Neural cell (in vitro differentiated cells): ENCODE measurements around the gene TNS3.

Experiments
- CTCF ChIP-seq: fragments of 450-650 bp; IDR thresholded peaks from 2 replicates; pipeline ENCODE4 v1.5.1; 2014; ENCODE audit warnings: antibody characterized with exemption, mild to moderate bottlenecking, moderate library complexity; ENCODE audit not compliant: poor library complexity, severe bottlenecking
- EP300 ChIP-seq: fragments of 450-650 bp; conservative IDR thresholded peaks from 2 replicates; pipeline ENCODE4 v1.6.1; 2014; ENCODE audit warnings: antibody characterized with exemption, mild to moderate bottlenecking, moderate library complexity; ENCODE audit not compliant: poor library complexity, severe bottlenecking
- EZH2 ChIP-seq: fragments of 200-600, 300-800 bp; shearing (Covaris generic), sonication (generic); IDR thresholded peaks from 2 replicates; pipeline ENCODE4 v1.6.1; 2014; ENCODE audit warnings: antibody characterized with exemption, low read length, borderline replicate concordance, mild to moderate bottlenecking; ENCODE audit not compliant: insufficient read depth, poor library complexity, severe bottlenecking
- MXI1 ChIP-seq: fragments of 450-650 bp; conservative IDR thresholded peaks from 2 replicates; pipeline ENCODE4 v1.6.1; 2014; ENCODE audit warnings: antibody characterized with exemption, mild to moderate bottlenecking; ENCODE audit not compliant: poor library complexity, severe bottlenecking
- POLR2AphosphoS5 ChIP-seq: IDR thresholded peaks from 2 replicates; pipeline ENCODE4 v1.6.1; 2012
- RAD21 ChIP-seq: fragments of 450-650 bp; conservative IDR thresholded peaks from 2 replicates; pipeline ENCODE4 v1.6.1; 2014; ENCODE audit warnings: antibody characterized with exemption, mild to moderate bottlenecking, moderate library complexity
- SMC3 ChIP-seq: fragments of 450-650 bp; conservative IDR thresholded peaks from 2 replicates; pipeline ENCODE4 v1.6.1; 2014; ENCODE audit warnings: antibody characterized with exemption, mild to moderate bottlenecking, moderate library complexity; ENCODE audit not compliant: poor library complexity

GRCh38 chr7:47258798-47259197 lies 323.1 kb downstream of the TNS3 start:
- TF ChIP-seq CTCF (no peak), RAD21 (no peak), POLR2AphosphoS5 (no peak), EZH2 (no peak), MXI1 (no peak), EP300 (no peak), SMC3 (no peak)
